Measurements from ENCODE around the gene MYLK4.

DNA sequence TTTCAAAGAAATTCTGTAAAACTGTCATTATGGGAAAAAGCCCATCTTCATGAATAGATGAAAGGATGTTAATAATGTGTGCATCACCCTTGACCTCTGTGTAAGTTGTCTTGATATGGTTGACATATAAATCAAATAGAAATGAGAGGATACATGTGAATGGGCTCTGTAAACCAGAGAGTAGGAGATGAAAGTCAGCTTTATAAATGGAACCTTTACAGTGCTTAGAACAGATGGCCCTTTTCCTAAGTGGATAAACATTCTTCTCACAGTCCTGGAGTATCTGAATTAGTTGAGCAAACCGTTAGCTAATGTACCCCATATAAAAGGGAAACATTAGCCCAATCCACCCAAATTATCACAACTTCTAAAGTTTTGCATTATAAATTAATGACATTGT, 57.5 kb downstream of the MYLK4 start:
- TF ChIP-seq TAF1 (conservative IDR thresholded peaks at IDR 0.05) (no peak), YY1 (IDR thresholded peaks at IDR 0.05) (no peak), HNF4A (conservative IDR thresholded peaks at IDR 0.05) (no peak), EGR1 (IDR thresholded peaks at IDR 0.05; ENCODE audit: low read depth in 2 of 2) (no peak), NR2F2 (IDR thresholded peaks at IDR 0.05) (no peak), JUND (IDR thresholded peaks at IDR 0.05) (no peak)
- TF ChIP-seq, protein P1, sequence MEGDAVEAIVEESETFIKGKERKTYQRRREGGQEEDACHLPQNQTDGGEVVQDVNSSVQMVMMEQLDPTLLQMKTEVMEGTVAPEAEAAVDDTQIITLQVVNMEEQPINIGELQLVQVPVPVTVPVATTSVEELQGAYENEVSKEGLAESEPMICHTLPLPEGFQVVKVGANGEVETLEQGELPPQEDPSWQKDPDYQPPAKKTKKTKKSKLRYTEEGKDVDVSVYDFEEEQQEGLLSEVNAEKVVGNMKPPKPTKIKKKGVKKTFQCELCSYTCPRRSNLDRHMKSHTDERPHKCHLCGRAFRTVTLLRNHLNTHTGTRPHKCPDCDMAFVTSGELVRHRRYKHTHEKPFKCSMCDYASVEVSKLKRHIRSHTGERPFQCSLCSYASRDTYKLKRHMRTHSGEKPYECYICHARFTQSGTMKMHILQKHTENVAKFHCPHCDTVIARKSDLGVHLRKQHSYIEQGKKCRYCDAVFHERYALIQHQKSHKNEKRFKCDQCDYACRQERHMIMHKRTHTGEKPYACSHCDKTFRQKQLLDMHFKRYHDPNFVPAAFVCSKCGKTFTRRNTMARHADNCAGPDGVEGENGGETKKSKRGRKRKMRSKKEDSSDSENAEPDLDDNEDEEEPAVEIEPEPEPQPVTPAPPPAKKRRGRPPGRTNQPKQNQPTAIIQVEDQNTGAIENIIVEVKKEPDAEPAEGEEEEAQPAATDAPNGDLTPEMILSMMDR (IDR thresholded peaks at IDR 0.05; ENCODE audit: low read depth, low read length, missing input control), result no peak
- TF ChIP-seq, protein P2, sequence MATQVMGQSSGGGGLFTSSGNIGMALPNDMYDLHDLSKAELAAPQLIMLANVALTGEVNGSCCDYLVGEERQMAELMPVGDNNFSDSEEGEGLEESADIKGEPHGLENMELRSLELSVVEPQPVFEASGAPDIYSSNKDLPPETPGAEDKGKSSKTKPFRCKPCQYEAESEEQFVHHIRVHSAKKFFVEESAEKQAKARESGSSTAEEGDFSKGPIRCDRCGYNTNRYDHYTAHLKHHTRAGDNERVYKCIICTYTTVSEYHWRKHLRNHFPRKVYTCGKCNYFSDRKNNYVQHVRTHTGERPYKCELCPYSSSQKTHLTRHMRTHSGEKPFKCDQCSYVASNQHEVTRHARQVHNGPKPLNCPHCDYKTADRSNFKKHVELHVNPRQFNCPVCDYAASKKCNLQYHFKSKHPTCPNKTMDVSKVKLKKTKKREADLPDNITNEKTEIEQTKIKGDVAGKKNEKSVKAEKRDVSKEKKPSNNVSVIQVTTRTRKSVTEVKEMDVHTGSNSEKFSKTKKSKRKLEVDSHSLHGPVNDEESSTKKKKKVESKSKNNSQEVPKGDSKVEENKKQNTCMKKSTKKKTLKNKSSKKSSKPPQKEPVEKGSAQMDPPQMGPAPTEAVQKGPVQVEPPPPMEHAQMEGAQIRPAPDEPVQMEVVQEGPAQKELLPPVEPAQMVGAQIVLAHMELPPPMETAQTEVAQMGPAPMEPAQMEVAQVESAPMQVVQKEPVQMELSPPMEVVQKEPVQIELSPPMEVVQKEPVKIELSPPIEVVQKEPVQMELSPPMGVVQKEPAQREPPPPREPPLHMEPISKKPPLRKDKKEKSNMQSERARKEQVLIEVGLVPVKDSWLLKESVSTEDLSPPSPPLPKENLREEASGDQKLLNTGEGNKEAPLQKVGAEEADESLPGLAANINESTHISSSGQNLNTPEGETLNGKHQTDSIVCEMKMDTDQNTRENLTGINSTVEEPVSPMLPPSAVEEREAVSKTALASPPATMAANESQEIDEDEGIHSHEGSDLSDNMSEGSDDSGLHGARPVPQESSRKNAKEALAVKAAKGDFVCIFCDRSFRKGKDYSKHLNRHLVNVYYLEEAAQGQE (IDR thresholded peaks at IDR 0.05), result no peak
